Measurements from ENCODE around the gene ZNF514.
A peak's percentile ranks its signal among the peaks of the same experiment; 100 is the strongest.

Gene ZNF514

DNA sequence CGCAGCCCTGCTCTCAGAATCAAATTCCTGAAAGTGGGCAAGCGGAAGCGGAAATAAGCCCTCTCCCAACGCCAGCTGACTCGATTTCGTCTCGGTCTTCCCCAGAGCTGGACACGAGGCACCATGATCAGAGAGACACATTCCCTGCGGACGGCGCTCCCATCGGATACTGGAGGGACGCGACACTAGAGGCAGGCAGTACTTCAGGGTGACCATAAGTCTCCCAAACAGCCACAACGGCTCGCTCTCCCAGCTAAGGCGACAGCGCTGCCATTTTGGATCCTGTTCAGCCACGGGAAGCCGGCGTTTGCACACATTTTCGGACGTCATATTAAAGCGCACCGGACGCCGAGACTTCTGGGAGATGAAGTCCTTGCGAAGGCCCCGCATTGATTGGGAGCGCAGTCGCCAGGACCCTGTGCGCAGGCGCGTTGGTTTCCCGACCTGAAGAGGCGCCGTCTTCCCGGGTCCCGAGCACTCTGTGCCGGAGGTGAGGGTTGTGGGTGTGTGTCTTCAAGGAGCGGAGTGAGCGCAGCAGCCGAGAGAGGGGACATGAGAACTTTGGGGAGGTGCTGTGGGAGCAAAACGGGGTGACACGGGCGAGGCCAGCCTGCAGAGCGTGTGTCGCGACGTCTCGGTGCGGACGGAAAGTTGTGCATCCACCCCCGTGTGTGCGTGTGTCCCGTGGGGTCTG is 5.9 kb upstream of the ZNF514 start, which contains the start of gene ZNF2:
Gene ZNF2, plus strand, starts transcription at position 439 of the 694 bp plus-strand sequence. CDS start 10,418 bp downstream, outside the sequence.
- H3K27ac Mint-ChIP-seq, result peak within 1 kb of the TSS; percentile 92 to 99
- H3K27me3 Mint-ChIP-seq, result no peaks in the 10 kb centered on the region
- ATAC-seq, result peak; percentile 96
- H3K9me3 Mint-ChIP-seq, result no peaks in the 10 kb centered on the region
- H3K4me3 Mint-ChIP-seq, result peak within 1 kb of the TSS; percentile 93 to 97
- H3K4me1 Mint-ChIP-seq, result peaks cover 51% of the 10 kb centered on the region
- peak; percentile 91 to 95 for DNase-seq

GRCh38 chr2:95165030-95165370 is 5.4 kb upstream of the ZNF514 start:
- peaks cover 54% of the 10 kb centered on the region for H3K4me1 Mint-ChIP-seq
- peak overlapping the region; percentile 93 to 97 for H3K4me3 Mint-ChIP-seq
- no peaks in the 10 kb centered on the region for H3K27me3 Mint-ChIP-seq
- ATAC-seq (peak; percentile 6), DNase-seq (no peak)
- H3K9me3 Mint-ChIP-seq, result no peaks in the 10 kb centered on the region
- H3K27ac Mint-ChIP-seq, result peak overlapping the region; percentile 92 to 99

GRCh38 chr2:95158891-95159619 is 593 bp downstream of the ZNF514 start:
- DNase-seq (peak; percentile 40 to 42), ATAC-seq (peak; percentile 84)
- Mint-ChIP-seq H3K9me3 (peaks cover 10 to 19% of the 10 kb centered on the region in 2 donors), H3K4me1 (peaks cover 35% of the 10 kb centered on the region), H3K4me3 (peak overlapping the region; percentile 82 to 92), H3K27me3 (no peaks in the 10 kb centered on the region), H3K27ac (peak overlapping the region; percentile 92)

DNA sequence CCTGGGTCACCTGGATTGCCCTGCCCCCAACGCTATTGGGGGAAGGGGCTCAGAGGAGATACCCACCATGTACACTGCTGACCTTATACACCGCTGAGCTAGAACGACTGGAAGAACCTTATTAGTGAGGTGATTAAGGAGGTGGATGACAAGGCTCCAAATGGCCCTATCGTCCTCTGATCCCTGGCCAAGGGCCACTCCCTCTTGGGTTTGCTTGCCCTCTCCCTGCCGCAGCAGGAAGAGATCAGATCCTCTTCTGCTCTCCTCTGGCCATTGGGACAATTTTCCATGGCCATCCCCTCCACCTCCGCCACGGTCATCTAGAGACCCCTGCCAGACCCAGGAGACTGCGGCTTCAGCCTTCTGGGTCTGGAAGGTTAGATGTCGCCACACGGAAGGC is 1.2 kb downstream of the ZNF514 start:
- ATAC-seq (no peak), DNase-seq (no peak)
- H3K27ac Mint-ChIP-seq, result peak overlapping the region in 1 of 2 donors; percentile 92
- no peaks in the 10 kb centered on the region for H3K27me3 Mint-ChIP-seq
- H3K4me3 Mint-ChIP-seq, result peak overlapping the region; percentile 82 to 92
- H3K4me1 Mint-ChIP-seq, result peaks cover 29% of the 10 kb centered on the region
- peaks cover 10 to 19% of the 10 kb centered on the region in 2 donors for H3K9me3 Mint-ChIP-seq

GRCh38 chr2:95149397-95149984 is 10.2 kb downstream of the ZNF514 start:
- DNase-seq, result no peak
- no peaks in the 10 kb centered on the region for H3K4me1 Mint-ChIP-seq
- ATAC-seq, result no peak
- no peak overlapping the region for H3K27ac Mint-ChIP-seq
- no peaks in the 10 kb centered on the region for H3K27me3 Mint-ChIP-seq
- H3K4me3 Mint-ChIP-seq, result no peak overlapping the region
- H3K9me3 Mint-ChIP-seq, result peaks cover 48 to 75% of the 10 kb centered on the region in 2 donors

DNA sequence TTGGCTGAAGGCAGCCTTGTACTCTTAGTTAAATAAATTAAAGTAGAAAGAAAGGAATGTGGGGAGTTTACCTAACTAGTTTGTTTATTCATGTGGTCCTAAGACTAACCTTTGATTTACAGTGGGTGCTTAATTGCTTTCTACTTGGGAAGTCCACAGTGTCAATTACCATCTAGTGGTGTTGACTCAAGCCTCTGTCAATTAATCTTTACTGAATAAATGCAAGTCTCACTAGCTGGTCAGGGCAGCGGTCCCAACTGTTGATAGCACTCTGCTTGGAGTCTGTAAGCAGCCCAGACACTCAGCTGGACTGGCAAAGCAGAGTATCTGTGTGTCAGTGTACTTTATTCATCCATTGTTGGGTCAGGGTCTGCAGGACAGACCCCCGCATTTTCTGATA is 15.8 kb downstream of the ZNF514 start:
- peaks cover 43 to 64% of the 10 kb centered on the region in 2 donors for H3K9me3 Mint-ChIP-seq
- H3K27me3 Mint-ChIP-seq, result no peaks in the 10 kb centered on the region
- ATAC-seq, result no peak
- H3K27ac Mint-ChIP-seq, result no peak overlapping the region
- H3K4me3 Mint-ChIP-seq, result no peak overlapping the region
- no peak for DNase-seq
- H3K4me1 Mint-ChIP-seq, result no peaks in the 10 kb centered on the region

DNA sequence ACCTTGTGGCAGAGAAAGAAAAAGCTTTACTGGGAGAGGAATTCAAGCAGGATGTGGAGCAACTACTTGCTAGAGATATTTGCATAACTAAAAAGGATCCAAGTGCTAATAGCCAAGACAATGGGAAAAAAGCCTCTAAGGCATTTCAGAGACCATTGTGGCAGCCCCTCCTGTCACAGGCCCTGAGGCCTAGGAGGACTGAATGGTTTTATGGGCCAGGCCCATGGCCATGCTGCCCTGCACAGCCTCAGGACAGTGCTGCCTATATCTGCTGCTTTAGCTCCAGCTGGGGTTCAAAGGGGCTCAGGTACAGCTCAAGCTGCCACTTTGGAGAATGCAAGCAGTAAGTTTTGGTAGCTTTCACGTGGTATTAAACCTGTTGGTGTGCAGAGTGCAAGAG is 20.9 kb downstream of the ZNF514 start:
- Mint-ChIP-seq H3K27ac (no peak overlapping the region), H3K4me3 (no peak overlapping the region), H3K4me1 (no peaks in the 10 kb centered on the region), H3K9me3 (peaks cover 35 to 63% of the 10 kb centered on the region in 2 donors), H3K27me3 (no peaks in the 10 kb centered on the region)
- DNase-seq (no peak), ATAC-seq (no peak)

- peak overlapping the region; percentile 95 to 97 for H3K4me3 Mint-ChIP-seq
- DNase-seq (no peak), ATAC-seq (peak; percentile 4)
- no peaks in the 10 kb centered on the region for H3K27me3 Mint-ChIP-seq
- H3K9me3 Mint-ChIP-seq, result no peaks in the 10 kb centered on the region
- peaks cover 46% of the 10 kb centered on the region for H3K4me1 Mint-ChIP-seq
- peak overlapping the region; percentile 91 to 98 for H3K27ac Mint-ChIP-seq
Observed at GRCh38 chr2:95122197-95122551, 37.5 kb downstream of the ZNF514 start.

GRCh38 chr2:95121407-95122196 is 38.0 kb downstream of the ZNF514 start, which contains the start of gene MRPS5:
Gene MRPS5, minus strand, starts transcription at chr2:95121808. Its CDS starts 17 bp downstream, at chr2:95121791.
- peak within 1 kb of the TSS; percentile 95 to 97 for H3K4me3 Mint-ChIP-seq
- peak; percentile 95 for ATAC-seq
- H3K9me3 Mint-ChIP-seq, result no peaks in the 10 kb centered on the region
- H3K27ac Mint-ChIP-seq, result peak within 1 kb of the TSS; percentile 98
- peaks cover 49% of the 10 kb centered on the region for H3K4me1 Mint-ChIP-seq
- H3K27me3 Mint-ChIP-seq, result no peaks in the 10 kb centered on the region
- peak; percentile 87 to 91 for DNase-seq

DNA sequence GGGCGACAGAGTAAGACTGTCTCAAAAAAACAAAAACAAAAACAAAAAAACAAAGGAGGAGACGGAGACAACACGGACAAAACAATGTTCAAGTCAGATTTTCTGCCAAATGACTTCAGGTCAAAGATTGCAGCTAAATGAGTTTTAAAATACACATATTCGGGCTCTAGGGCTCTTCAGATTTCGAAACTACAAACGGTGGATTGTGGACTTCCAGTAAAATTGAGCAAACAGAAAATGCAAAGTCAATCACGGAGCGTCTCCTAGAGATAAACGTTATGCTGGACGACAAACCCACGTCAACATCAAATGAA is 38.6 kb downstream of the ZNF514 start:
- Mint-ChIP-seq H3K9me3 (no peaks in the 10 kb centered on the region), H3K27me3 (no peaks in the 10 kb centered on the region), H3K4me3 (peak overlapping the region; percentile 95 to 97), H3K4me1 (peaks cover 49% of the 10 kb centered on the region), H3K27ac (peak overlapping the region; percentile 98)
- no peak for DNase-seq
- ATAC-seq, result no peak

GRCh38 chr2:95115418-95115817 is 44.2 kb downstream of the ZNF514 start:
- Mint-ChIP-seq H3K27ac (no peak overlapping the region), H3K4me1 (peaks cover 35% of the 10 kb centered on the region), H3K9me3 (no peaks in the 10 kb centered on the region), H3K4me3 (no peak overlapping the region), H3K27me3 (no peaks in the 10 kb centered on the region)
- ATAC-seq (peak; percentile 98), DNase-seq (peak; percentile 65 to 78)

GRCh38 chr2:95113464-95113863 is 46.2 kb downstream of the ZNF514 start:
- Mint-ChIP-seq H3K4me3 (no peak overlapping the region), H3K9me3 (no peaks in the 10 kb centered on the region), H3K27ac (no peak overlapping the region), H3K27me3 (no peaks in the 10 kb centered on the region), H3K4me1 (peaks cover 15% of the 10 kb centered on the region)
- DNase-seq (no peak), ATAC-seq (no peak)

- Mint-ChIP-seq H3K4me3 (no peak overlapping the region), H3K27ac (peak overlapping the region in 1 of 2 donors; percentile 35), H3K27me3 (no peaks in the 10 kb centered on the region), H3K4me1 (no peaks in the 10 kb centered on the region), H3K9me3 (no peaks in the 10 kb centered on the region)
- DNase-seq (no peak), ATAC-seq (no peak)
Observed at GRCh38 chr2:95110395-95110794, 49.3 kb downstream of the ZNF514 start.

- ATAC-seq, result no peak
Observed at GRCh38 chr2:95109260-95109659, 50.4 kb downstream of the ZNF514 start.

DNA sequence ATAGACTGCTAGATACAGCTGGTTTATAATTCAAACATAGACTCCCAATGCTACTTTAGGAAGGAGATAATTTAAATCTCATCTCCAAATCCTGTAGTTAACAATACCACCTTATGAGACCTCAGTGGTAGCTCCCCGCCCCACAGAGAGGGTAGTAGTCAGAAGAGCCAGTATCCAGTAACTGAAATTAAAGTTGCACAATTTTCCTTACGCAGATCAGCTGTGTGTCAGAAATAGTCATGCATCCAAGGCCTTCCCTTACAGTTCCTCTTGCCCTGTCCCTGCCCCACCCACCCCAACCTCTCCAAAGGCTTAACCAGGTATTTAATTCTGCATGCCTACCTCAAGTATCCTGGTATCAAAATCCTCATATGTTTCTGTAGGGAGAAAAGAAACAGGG is 53.6 kb downstream of the ZNF514 start:
- ATAC-seq, result no peak
- Mint-ChIP-seq H3K4me3 (no peak overlapping the region), H3K9me3 (no peaks in the 10 kb centered on the region), H3K27me3 (no peaks in the 10 kb centered on the region), H3K4me1 (no peaks in the 10 kb centered on the region), H3K27ac (no peak overlapping the region)
- DNase-seq, result no peak

More at GRCh38 chr2:95109260-95109659, 50.4 kb downstream of the ZNF514 start:
- H3K4me3 Mint-ChIP-seq, result no peak overlapping the region
- DNase-seq, result no peak
- no peak overlapping the region for H3K27ac Mint-ChIP-seq
- no peaks in the 10 kb centered on the region for H3K9me3 Mint-ChIP-seq
- H3K27me3 Mint-ChIP-seq, result no peaks in the 10 kb centered on the region
- H3K4me1 Mint-ChIP-seq, result no peaks in the 10 kb centered on the region
